Lower leg skin (tissue), 4 donors: ENCODE measurements around the gene TWSG1. TPM values are rescaled to one million over a fixed set of nuclear protein-coding genes. Genes with fewer than 3 reads are reported as not detected.

Experiments used
- DNase-seq, 2 donors: peaks; one replicate each; pipeline ENCODE4 v3.0.0-alpha.2; 2019; ENCODE audit warnings: low spot score in 2 of 2
- H3K4me3 ChIP-seq: fragments of 200-600 bp; sonication (generic); 2 replicates; pipeline ENCODE4 v1.5.1; 2017; ENCODE audit warnings: mild to moderate bottlenecking, low read depth; ENCODE audit not compliant: poor library complexity, severe bottlenecking
- CTCF ChIP-seq, 3 donors: fragments of 450-650 bp; IDR thresholded peaks; one replicate each; pipeline ENCODE4 v1.5.1; 2016; ENCODE audit warnings: antibody characterized with exemption in 3 of 3, mild to moderate bottlenecking in 3 of 3, moderate library complexity in 2 of 3
- POLR2A ChIP-seq, 2 donors: fragments of 450-650 bp; IDR thresholded peaks; one replicate each; pipeline ENCODE4 v1.6.1; 2016 to 2017; ENCODE audit warnings: antibody characterized with exemption in 2 of 2, mild to moderate bottlenecking in 1 of 2, moderate library complexity in 1 of 2
- WGBS, 2 donors: methylation state at CpG; one replicate each; pipeline ENCODE4 v1.1.5; 2018; 5-methylcytosine and 5-hydroxymethylcytosine counted together
- intact Hi-C: fragments of 100-400 bp; cut with DNase I; formaldehyde crosslinking; loops from one replicate; pipeline ENCODE4 v1.15.0; 2023; ENCODE audit warnings: low total_unique reads
- total RNA-seq, 4 donors: library from RNA; depleted of rRNA; stranded (reverse); fragments of >200 nt; gene quantifications; one replicate each; pipeline ENCODE4 v1.1.0, GENCODE V29; 2016

TWSG1 gene
- total RNA-seq, 4 donors from 2014 or later = 21.3 to 35.1 (median 25.3) TPM

- intact Hi-C loops = no loop called here
- DNase-seq = no peak
- H3K4me3 ChIP-seq = no peak overlapping the region
- no peak for TF ChIP-seq POLR2A (IDR thresholded peaks at IDR 0.05)
- TF ChIP-seq CTCF (IDR thresholded peaks at IDR 0.05) = no peak
Measured at GRCh38 chr18:9336827-9337226, 2.3 kb downstream of the TWSG1 start.

DNA sequence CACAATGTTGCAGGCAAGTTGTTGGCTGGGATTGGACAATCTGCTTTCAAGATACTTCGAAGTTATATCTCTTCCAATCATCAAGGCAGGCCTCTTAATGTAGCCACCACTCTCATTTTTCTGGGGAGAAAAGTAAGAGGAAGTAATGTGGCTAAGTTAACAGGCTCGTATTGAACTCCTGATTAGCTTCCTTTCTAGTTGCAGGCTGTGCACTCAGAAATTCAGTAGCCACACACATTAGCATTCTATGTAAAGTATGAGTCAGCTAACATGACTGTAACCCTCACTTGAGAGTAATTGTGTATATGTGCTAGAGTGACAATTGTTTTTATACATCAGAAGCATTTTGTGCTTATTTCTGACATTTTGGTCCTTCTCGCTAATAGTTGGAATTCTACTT, 3.3 kb downstream of the TWSG1 start:
- WGBS, 2 donors = 54 to 76% methylated on average over 3 of the region's 3 CpGs
- intact Hi-C loops = no loop called here
- no peak for DNase-seq
- TF ChIP-seq POLR2A (IDR thresholded peaks at IDR 0.05) = no peak
- no peak for TF ChIP-seq CTCF (IDR thresholded peaks at IDR 0.05)
- no peak overlapping the region for H3K4me3 ChIP-seq

GRCh38 chr18:9340472-9340871, 5.9 kb downstream of the TWSG1 start:
- no peak for DNase-seq
- TF ChIP-seq CTCF (IDR thresholded peaks at IDR 0.05) (no peak), POLR2A (IDR thresholded peaks at IDR 0.05) (no peak)
- no peak overlapping the region for H3K4me3 ChIP-seq
- intact Hi-C loops = no loop called here
- WGBS, 2 donors = 92 to 96% methylated on average over 6 of the region's 6 CpGs

DNA sequence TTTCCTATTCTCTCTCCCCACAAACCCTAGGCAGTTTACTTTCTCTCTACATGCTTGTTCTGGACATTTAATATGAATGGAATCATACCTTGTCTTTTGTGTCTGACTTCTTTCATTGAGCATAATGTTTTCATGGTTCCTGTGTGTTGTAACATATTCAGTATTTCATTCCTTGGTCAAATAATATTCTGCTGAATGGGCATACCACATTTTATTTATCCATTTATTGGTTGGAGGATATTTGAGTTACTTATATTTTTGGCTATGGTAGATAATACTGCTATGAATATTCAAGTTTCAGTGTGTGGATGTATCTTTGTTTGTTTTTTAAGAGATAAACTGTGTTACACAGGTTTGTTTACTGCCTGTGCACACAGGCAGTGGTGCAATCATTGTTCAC, 9.0 kb downstream of the TWSG1 start:
- intact Hi-C loops = no loop called here
- DNase-seq = no peak
- no peak overlapping the region for H3K4me3 ChIP-seq
- no peak for TF ChIP-seq CTCF (IDR thresholded peaks at IDR 0.05)
- TF ChIP-seq POLR2A (IDR thresholded peaks at IDR 0.05) = no peak

DNA sequence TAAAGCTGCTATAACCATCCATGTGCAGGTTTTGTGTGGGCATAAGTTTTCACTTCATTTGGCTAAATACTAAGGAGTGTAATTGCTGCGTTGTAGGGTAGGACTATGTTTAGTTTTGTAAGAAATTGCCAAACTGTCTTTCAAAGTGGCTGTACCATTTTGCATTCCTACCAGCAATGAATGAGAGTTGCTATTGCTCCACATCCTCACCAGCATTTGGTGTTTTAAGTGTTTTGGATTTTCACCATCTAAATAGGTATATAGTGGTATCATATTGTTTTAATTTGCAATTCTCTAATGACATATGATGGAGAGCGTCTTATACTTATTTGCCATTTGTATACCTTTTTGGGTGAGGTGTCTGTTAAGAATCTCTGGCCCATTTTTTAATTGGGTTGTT, 12.2 kb downstream of the TWSG1 start:
- no peak for TF ChIP-seq CTCF (IDR thresholded peaks at IDR 0.05)
- no peak for TF ChIP-seq POLR2A (IDR thresholded peaks at IDR 0.05)
- 97 to 100% methylated on average over 2 of the region's 2 CpGs for WGBS, 2 donors
- DNase-seq = no peak
- no peak overlapping the region for H3K4me3 ChIP-seq
- intact Hi-C loops = no loop called here

- TF ChIP-seq POLR2A (IDR thresholded peaks at IDR 0.05) (no peak), CTCF (IDR thresholded peaks at IDR 0.05) (no peak)
- intact Hi-C loops = no loop called here
- no peak for DNase-seq
- H3K4me3 ChIP-seq = no peak overlapping the region
- 55 to 66% methylated on average over 3 of the region's 3 CpGs for WGBS, 2 donors
Measured at GRCh38 chr18:9348079-9348671, 13.6 kb downstream of the TWSG1 start.
